GM10847 (cell line): Measurements from ENCODE around the gene RASAL1.

Source experiments
- POLR2A ChIP-seq: IDR thresholded peaks from 2 replicates; pipeline ENCODE4 v1.6.1; 2011; ENCODE audit not compliant: insufficient read length; ENCODE audit errors: extremely low read depth

The RASAL1 gene

DNA sequence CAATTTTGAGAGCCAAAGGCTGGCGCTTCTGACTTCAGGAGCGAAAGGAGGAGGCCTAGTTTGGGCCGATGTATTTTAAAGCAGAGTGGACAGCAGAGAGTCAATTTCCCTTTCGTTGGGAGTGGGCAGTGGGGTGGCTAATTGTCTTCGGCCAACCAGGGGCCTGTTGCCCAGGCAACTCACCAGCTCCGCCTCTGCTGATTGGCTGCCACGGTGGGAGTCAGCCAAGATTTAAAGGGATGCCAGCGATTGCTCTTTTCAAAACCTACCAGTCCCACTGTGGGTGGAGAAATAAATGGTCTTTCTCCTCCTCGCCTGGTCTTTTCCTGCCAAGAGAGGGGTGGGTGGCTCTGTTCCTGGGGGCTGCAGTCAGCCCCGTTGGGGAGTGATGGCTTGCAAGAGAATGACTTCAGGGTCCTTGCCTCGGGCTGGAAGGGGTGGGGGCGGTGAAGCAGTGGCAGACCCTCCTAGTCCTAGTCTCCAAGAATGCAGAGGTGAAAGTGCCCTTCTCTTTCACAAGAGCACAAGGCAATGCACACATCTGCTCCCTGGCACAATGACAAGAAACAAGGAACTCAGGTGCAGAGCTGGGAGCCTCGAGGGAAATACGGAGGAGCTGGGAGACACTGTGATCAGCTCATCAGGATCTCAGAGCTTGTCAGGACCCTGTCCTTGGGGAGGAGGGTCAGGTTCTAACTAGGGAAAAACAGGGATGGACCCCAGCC lies 37.7 kb downstream of the RASAL1 start:
- no peak for TF ChIP-seq POLR2A

DNA sequence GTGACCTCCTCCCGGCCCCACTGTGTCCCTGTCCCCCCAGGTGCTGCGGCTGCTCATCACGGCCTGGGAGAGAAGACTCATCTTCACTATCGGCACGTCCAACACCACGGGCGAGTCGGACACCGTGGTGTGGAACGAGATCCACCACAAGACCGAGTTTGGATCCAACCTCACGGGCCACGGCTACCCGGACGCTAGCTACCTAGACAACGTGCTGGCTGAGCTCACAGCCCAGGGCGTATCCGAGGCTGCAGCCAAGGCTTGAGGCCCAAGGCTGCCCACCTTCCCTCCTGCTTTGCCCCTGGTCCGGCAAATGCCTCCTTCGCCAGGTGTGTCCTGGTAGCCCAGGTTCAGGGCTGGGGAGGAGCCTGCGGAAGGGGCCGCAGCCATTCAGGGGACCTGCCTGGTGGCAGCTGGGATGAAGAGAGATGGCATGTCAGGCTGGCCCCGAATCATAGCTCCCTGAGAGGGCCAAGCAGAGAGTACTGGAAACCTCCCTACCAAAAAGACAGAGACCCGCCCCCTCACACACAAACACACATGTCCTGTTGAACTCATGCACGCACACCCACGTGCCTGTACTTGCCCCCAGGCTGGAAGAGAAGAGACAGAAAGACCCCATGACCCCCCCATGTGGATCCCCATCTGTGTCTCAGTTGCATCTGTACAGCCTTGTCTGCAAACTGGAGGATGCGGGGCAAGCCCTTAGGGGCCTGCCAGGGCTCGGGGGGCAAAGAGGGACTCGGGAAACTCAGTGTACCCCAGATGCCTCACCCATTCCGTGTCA lies 38.7 kb downstream of the RASAL1 start:
- TF ChIP-seq POLR2A = no peak

DNA sequence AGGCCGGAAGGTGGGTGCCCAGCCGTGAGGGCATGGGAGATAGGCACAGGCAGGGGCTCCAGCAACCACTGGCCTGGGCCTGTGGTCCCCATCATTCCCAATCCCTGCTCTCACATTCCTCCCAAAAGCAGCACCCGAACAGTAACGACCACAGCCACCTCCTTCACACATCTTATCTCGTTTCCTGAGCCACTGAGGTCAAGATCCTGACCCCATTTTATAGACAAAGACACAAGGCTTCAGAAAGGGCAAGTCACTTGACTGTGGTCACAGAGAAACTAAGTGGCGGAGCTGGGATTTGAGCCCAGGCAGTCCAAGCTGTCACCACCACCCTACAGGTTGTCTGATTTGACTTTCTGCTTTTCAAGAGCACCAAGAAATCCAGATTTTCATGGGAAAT lies 40.2 kb downstream of the RASAL1 start:
- no peak for TF ChIP-seq POLR2A

DNA sequence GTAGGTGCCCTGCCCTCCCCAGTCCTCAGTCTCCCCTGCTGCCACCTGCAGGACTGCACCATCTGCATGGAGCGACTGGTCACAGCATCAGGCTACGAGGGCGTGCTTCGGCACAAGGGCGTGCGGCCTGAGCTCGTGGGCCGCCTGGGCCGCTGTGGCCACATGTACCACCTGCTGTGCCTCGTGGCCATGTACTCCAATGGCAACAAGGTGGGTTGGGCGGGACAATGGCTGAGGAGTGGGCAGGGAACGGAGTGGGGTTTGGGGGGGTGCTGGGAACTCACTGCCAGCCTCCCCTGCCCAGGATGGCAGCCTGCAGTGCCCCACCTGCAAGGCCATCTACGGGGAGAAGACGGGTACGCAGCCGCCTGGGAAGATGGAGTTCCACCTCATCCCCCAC lies 40.8 kb downstream of the RASAL1 start:
- TF ChIP-seq POLR2A = no peak

DNA sequence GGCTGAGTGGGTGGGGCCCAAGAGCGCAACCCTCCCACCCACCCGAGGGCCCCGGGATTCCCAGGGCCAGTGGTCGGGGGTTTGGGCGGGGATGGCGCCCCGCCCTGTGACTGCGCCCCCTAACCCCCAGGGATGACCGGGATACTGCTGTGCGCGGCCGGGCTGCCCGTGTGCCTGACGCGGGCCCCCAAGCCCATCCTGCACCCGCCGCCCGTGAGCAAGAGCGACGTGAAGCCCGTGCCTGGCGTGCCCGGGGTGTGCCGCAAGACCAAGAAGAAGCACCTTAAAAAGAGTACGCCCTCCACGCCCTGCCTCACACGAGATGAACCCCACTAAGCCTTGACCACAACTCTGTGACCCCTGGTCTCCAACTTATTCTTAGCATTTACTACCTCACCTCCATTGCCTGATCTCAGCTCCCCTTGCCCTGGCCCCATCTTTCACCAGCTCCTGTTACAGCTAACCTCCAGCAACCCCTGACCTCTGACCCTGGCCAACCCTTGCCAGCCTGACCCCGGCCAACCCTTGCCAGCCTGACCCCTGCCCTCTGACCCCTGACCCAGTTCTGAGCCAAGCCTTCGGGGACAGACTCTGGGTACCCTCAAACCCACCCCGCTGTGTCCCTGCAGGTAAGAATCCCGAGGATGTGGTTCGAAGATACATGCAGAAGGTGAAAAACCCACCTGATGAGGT lies 42.0 kb downstream of the RASAL1 start:
- TF ChIP-seq POLR2A = no peak

DNA sequence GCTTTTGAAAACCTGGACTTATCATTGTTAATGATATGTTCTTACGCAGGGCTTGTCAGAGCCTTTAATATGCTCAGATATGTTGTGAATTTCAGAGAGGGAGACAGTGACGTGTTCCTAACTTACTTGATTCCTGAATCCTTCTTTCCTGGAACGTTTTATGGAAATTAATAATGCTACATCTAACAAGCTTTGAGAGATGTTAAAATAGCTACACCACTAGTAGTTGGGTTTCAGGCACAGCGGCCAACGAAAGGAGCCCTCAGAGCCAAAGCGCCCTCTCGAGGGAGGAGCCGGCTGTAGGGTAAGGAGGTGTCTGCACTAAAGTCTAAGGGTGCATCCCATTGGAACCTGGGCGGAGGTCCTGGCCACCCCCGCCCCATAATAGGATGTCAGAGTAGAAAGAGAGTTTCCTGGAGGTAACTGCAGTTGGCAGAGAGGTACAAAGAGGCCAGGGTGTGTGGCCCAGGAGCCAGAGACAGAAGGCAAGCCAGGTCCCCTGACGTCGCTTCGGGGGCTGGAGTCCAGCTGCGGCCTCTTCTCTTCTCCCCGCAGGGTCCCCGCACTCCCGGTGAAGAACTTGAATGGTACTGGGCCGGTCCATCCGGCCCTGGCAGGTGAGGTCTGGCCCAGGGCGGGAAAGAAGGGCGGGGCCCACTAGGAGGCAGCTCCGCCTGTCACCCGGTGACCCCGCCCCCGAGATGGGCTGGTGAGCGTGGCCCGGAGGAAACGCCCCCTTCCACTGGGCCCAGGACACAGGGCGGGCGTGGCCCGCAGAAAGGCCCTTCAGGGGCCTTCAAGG lies 42.8 kb downstream of the RASAL1 start:
- TF ChIP-seq POLR2A = no peak

DNA sequence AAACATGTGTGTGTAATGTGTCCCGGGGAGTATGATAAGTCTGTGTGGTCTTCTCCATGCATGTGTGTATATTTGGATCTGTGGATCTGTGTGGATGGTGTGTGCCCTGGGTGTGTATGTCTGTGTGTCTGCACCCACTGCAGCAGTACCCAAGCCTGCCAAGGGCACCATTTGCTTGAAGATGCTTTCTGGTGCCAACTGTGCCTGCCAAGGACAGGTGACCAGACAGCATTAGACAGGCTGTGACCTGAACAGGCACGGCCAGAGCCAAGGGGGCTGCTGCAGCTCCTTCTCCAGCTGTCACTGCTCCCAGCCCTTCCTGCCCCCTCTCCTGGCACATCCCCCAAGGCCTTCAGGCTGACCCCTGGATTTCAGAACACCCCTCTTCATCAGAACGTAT lies 44.1 kb downstream of the RASAL1 start:
- no peak for TF ChIP-seq POLR2A

DNA sequence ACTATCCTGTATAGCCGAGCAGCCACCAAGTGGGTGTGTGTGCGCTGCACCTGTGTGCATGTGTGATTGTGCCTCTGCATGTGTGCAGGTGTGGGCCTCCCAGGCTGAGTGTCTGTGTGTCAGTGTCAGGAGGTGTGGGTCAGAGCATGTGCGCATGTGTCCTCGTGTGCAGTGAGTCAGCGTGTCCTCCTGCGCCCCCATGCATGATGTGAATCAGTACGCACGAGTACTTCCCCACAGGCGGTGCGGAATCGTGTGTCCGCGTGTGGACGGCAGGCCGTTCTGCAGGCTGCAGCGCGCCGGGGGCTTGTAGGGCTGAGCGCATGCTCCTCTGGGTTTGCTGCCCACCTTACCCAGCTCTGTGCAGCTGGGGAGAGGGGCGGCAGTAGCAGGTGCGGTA lies 44.8 kb downstream of the RASAL1 start:
- TF ChIP-seq POLR2A = no peak

DNA sequence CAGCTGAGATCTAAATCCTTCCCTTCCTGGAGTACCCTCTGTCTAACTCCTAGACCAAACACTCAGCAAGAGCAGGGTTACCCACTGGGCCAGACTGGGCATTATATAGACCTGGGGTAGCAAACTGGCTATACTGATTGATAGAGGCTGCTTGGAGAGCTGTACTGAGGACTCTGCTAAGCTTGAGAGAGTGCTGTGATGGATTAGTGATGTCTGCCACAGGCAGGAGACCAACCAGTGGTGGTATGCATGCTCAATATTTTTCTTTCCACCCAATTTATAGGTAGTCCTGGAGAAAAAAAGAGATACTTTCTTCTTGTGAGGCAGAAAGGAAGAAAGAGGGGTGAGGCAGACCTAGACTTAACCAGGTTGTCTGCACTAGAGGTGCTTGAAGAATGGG lies 45.7 kb downstream of the RASAL1 start:
- TF ChIP-seq POLR2A = no peak

DNA sequence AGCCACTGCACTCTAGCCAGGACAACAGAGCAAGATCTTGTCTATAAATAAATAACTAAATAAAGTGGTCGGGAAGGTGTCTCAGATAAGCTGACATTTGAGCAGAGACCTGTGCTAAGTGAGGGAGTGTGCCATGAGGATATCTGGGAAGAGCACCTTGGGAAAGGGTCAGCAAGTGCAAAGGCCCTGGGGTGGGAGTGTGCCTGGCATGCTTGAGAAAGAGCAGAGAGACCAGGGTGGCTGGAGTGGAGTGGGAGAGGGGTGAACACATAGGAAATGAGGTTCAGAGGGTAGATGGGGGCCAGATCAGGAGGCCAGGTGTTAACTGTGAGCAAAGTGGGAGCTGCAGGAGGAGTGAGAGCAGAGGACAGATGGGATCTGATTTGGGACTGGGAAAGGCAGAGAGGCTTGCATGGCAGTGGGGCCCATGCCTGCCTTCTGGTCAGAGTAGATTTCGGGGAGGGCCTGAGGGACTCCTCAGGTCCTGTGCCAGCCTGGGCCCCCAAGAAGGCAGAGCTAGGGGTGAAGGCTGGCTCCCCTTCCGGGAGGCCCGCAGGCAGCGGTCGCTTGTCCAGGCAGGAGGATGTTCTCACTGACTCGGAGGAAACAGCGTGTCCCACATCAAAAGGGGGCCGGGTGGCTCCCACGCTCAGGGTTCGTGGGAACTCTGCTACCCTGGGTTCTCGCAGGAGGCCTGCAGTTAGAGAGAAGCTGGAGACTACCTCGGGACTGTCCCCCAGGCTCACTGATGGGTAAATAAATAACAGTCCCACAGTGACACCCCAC lies 46.4 kb downstream of the RASAL1 start:
- no peak for TF ChIP-seq POLR2A

DNA sequence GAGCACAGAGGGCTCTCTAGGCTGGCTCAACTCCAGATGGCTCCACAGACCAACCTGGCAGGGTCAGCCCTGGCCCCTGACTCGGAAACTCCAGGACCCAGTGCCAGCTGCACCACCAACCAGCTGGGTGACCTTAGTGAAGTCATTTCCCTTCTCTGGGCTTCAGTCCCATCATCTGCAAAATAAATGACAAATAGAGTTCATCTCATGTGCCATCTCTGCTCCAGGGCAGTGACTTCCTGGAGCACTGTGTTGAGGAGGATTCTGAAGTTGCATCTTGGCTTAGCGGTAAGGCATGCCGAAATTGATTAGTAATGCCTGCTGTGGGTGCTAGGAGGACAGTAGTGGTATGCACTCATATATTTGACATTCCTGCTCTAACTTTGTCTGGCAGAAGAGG lies 47.5 kb downstream of the RASAL1 start:
- TF ChIP-seq POLR2A = no peak

DNA sequence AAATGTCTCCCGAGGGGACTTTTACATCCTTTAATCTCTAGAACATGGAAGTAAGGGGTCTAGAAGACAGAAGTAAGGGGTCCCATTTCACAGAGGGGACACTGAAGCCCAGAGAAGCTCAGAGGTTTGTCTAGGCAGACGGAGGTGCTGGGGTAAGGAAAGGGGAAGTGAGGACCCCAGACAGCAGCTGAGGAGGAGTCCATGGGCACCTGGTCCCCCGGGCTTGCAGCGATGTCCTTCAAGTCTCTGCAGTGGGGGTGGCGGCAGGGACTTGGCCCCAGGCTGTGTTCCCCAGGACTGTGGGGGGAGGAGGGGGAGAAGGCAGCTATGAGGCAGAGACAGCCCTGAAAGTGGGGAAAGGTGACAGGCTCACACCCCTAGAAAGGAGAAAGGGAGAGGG lies 48.4 kb downstream of the RASAL1 start:
- TF ChIP-seq POLR2A = no peak

DNA sequence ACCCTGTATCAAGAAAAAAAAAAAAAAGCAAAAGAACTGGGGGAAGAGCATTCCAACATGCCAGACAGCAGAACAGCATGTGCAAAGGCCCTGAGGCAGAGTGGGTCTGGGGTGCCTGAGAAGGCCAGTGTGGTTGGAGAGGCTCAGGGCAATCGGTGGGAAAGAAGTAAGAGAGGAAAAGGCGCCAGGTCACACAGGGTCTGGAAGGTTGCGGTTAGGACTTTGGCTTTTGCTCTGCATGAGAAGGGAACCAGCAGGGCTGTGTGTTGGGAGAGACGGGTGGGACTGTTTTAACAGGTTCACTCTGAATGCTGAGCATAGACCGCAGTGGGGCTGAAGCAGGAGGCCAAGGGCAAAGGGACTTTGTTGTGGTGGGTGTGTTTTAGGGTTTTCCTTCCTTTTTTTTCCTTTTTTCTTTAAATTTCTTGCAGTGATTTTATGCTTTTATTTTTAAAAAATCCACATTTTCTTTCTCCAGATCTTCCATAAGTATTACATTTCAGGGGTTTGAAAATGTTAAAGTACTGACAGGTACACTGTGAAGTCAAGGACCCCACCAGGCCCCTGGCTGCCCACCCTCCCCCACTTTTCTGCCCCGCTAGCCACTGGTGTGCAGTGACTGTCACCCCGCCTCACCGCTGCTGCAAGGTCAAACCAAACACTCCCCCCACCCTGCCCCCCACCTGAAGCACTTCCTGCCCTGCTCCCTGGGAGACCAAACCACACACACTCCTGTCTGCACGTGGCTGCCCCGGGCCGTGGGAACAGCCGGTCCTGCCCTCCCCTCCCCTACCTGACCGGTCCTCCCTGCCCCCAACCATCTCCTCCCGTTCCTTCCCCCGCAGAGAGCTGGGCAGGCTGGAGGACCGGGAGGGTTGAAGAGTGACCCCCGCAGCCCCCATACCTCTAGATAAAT lies 49.1 kb downstream of the RASAL1 start:
- no peak for TF ChIP-seq POLR2A
